Ramos (cell line): ENCODE results near the gene ELOF1.
"Not testable (repeated sequence)": the region's sequence is repeated elsewhere in the genome, so short reads cannot be mapped to it uniquely, and the experiment has no call there.

Experiments used
- in situ Hi-C: fragments of 300-500 bp; cut with MboI; formaldehyde crosslinking; loops from one replicate; pipeline ENCODE4 v1.14.3; 2022; ENCODE audit warnings: low sequenced_read_pairs; ENCODE audit not compliant: unreplicated experiment

Gene ELOF1

GRCh38 chr19:11573354-11573753, 14.3 kb upstream of the ELOF1 start:
- in situ Hi-C loops, result not testable (repeated sequence)

- in situ Hi-C loops, result no loop called here
Measured at GRCh38 chr19:11570039-11570462, 11.0 kb upstream of the ELOF1 start.

GRCh38 chr19:11566164-11566563, 7.1 kb upstream of the ELOF1 start:
- in situ Hi-C loops, result no loop called here

DNA sequence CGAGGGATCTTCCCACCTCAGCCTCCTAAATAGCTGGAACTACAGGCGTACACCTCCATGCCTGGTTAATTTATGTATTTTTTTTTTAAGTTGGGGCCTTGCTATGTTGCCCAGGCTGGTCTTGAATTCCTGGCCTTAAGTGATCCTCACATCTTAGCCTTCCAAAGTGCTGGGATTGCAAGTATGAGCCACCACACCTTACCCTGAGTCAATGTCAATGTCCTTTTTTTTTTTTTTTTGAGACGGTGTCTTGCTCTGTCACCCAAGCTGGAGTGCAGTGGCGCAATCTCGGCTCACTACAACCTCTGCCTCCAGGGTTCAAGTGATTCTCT, 6.6 kb upstream of the ELOF1 start:
- in situ Hi-C loops, result not testable (repeated sequence)

DNA sequence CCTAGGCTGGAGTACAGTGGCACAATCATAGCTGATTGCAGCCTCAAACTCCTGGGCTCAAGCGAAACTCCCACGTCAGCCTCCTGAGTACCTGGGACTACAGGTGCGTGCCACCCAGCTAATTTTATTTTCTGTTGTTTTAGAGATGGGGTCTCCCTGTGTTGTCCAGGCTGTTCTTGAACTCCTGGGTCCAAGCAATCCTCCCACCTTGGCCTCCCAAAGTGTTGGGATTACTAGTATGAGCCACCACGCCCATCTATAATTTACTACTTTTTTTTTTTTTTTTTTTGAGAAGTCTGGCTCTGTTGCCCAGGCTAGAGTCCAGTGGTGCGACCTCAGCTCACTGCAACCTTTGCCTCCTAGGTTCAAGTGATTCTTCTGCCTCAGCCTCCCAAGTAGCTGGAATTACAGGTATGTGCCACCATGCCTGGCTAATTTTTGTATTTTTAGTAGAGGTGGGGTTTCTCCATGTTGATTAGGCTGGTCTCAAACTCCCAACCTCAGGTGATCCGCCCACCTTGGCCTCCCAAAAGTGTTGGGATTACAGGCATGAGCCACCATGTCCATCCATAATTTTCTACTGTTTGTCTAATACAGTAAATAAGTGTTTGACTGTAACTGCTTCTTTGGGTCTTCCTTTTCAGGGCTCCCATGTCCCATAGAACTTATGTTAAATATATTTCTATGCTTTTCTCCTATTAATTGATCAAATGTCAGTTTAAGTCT, 5.2 kb upstream of the ELOF1 start:
- in situ Hi-C loops, result not testable (repeated sequence)

GRCh38 chr19:11563532-11563931, 4.5 kb upstream of the ELOF1 start:
- in situ Hi-C loops, result no loop called here

DNA sequence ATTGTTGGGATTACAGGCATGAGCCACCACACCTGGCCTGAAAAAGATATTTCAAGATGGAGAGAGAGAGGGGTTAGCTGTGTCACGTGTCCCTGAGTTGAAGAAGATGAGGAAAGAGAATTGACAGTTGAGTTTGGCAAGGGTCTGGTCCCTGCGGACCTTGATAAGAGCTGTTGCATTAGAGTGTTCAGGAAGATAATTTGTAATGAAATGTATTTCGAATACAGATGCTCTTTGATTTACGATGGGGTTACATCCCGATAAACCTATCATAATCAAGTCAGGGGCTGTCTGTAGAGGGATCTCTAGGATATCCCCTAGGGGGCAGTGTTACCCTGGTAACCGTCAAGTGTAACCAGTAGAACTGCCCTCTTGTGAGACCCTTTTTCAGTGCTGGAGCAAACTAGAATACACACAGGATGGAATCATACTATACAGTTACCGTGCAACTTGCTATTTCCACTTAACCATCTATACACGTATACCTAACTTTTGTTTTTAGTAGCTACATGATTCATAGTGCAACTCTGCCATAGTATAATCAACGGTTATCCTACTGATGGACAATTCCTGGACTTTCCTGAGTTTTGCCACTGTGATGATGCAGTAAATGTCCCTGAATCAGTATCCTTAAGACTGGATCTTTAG, 1.5 kb upstream of the ELOF1 start:
- in situ Hi-C loops, result no loop called here

DNA sequence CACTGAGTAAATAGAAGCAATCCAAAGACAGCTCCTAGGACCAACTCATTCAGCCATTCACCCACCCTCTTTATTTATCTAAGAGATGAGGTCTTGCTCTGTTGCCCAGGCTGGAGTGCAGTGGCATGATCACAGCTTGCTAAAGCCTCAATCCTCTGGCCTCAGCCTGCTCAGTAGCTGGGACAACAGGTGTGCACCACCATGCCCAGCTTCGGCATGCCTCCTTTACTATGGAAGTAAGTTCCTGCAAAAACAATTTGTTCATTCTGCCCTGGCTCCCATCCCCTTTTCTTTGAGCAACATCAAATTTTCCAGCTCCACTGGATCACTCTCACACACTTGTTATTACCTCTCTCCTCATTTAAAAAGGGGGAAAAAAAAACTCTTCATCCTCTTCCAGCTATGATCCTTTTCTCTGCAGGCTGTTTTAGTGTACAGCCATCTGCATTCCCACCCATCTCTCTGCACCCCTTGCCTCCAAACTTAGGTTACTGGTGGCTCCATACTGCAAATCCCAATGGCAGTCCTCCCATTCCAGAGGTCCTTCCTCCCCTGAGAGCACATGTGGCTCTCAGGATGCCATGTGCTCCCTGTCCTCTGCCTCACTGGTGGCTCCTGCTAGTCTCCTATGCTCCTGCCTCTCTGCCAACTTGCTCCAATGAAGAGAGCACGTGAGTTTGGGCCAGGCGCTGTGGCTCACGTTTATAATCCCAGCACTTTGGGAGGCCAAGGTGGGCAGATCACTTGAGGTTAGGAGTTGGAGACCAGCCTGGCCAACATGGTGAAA, 2.2 kb downstream of the ELOF1 start:
- in situ Hi-C loops, result no loop called here

- in situ Hi-C loops, result no loop called here
Measured at GRCh38 chr19:11555246-11555645, 3.8 kb downstream of the ELOF1 start.

DNA sequence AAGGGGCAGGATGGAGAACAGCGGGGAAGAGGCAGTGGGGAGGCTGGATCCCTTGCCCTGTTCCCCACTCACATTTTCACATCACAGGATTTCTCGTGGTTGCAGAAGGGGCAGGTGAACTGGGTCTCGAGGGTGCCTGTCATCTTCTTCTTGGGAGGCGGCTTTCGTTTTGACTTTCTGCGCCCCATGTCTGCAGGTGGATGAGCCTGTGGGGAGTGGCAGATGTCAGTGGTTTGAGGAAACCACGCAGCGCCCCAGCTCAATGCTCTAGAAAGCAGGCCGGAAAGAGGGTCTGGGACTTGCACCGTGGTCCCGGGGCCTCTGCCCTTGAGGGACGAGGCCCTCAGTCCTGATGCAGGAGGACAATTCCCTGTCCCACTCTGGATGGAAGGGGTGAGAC, 4.9 kb downstream of the ELOF1 start:
- in situ Hi-C loops, result no loop called here

- in situ Hi-C loops, result no loop called here
Measured at GRCh38 chr19:11552666-11553372, 6.2 kb downstream of the ELOF1 start.

DNA sequence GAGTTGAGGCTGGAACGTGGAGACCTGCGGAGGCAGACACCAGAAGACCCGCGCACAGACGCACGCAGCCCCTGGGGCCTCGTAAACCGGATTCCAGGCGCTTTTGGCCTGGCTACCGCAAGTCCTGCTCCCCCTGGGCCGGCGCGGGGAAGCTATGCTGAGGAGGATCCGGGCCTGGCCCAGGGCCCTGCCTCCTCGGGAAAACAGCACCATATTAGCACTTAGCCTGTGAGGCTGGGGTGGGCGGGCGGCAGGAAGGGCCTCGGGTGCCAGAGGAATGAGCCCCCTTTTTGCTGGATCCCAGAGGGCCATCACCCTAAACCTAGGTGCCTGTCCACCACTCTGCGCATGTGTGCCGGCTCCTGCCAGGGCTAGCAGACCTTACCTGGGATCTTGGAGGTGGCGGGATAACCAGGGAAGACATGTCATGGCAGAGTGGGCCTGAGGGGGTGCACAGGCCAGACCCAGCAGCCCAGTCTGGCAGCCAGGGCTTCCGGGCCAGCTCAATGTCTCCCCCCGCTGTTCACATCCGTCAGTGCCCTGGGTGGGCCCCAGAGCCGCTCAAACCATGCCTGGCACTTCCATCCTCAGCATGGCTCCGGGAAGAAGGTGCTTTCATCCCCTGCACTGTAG, 7.3 kb downstream of the ELOF1 start:
- in situ Hi-C loops, result no loop called here

GRCh38 chr19:11550265-11550664, 8.8 kb downstream of the ELOF1 start:
- in situ Hi-C loops, result no loop called here

GRCh38 chr19:11549386-11549953, 9.6 kb downstream of the ELOF1 start:
- in situ Hi-C loops, result no loop called here

DNA sequence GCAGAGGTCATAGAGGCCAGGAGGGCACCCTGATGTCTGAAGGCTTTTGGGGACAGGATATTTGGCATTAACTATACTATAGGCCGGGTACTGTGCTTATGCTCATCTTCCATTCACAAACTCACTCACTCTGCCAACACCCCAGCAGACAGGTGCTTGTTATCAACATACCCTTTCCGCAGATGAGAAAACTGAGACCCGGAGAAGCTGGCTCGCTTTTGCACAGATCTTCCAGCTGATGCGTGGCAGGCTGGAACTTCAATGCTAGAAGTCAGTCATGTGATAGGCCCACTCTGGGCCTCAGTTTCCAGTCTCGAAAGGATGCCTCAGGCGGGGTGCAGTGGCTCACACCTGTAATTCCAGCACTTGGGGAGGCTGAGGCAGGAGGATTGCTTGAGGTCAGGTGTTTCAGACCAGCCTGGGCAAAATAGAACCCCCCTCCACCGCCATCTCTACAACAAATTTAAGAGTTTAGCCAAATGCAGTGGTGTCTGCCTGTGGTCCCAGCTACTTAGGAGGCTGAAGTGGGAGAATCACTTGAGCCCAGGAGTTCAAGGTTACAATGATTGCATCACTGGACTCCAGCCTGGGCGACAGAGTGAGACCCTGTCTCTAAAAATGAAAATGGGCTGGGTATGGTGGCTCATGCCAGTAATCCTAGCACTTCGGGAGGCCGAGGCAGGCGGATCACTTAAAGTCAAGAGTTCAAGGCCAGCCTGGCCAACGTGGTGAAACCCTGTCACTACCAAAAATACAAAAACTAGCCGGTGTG, 10.9 kb downstream of the ELOF1 start:
- in situ Hi-C loops, result no loop called here

GRCh38 chr19:11541238-11541637, 17.8 kb downstream of the ELOF1 start:
- in situ Hi-C loops, result no loop called here

- in situ Hi-C loops, result no loop called here
Measured at GRCh38 chr19:11540645-11541044, 18.4 kb downstream of the ELOF1 start.

DNA sequence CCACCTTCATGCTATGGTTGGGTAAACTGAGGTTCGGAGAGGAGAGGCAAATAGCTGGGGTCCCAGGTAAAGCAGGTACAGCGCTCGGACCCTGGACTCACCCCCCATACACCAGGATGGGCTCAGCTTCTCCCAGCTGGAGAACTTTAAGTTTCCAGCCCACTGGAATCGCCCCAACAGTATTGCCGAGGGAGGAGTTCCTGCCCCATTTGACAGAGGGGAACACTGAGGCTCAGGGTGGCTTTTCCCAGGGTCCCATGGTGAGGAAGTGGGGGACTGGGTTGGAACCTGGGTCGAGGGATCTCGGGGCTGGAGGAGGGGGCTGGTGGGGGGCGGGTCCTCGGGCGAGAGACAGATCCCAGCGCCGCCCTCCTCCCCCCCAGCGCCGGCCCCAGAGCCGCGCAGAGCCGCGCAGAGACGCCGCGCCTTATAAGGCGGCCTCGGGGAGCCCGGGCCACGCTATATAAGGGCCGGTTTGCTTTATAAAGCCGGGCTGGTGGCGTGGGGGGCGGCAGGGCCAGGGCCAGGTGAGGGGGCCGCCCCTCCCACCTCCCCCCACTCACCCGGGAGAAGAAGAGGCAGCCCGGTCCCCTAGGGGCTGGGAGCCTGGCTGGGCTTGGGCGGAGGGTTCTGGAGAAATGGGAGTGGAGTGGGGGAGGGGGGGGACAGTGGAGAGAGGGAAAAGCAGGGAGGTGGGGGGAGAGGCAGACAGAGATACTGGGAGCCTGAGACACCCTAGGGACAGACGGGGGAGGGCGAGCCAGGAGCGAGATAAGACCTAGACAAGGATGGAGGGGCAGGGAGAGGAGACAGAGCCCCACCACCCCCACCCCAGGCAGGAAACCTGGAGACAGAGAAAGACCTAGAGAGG, 19.3 kb downstream of the ELOF1 start:
- in situ Hi-C loops, result no loop called here
